ENCODE measurements around the gene OR2Z1.

OR2Z1 gene

DNA sequence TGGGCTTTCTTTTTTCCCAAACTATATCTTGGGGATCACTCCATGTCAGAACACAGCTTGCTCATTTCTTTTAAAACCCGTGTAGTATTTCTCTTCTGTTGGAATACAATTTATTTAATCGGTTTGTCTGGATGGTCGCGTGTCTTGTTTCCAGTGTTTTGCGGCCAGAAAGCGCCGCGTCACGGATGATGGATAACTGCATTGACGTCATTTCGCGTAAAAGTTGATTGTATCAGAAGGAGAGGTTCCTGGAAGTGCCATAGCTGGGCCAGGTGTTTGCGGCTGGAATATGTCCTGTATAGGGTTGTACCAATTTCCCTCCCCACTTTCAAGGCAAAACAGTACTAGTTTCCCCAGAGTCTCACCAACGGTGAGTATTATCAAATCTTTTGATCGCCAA is 32.5 kb upstream of the OR2Z1 start:
- Histone ChIP-seq H3K4me3 (ENCODE audit: extremely low read depth, insufficient read depth, low read length, poor library complexity, severe bottlenecking) (no peak overlapping the region), H3K4me1 (ENCODE audit: control insufficient read depth, insufficient read depth, low read length, poor library complexity, severe bottlenecking) (peaks cover 4% of the 10 kb centered on the region), H3K36me3 (ENCODE audit: control insufficient read depth, insufficient read depth, low read length) (no peaks in the 10 kb centered on the region), H3K9me3 (ENCODE audit: control insufficient read depth, low read length) (peaks cover 4% of the 10 kb centered on the region), H3K27ac (ENCODE audit: low read depth, low read length, severe bottlenecking) (no peak overlapping the region)
- 95 to 98% methylated on average over 8 to 14 of the region's 15 CpGs for WGBS, 2 experiments (ENCODE audit: insufficient coverage in 2 of 2)

DNA sequence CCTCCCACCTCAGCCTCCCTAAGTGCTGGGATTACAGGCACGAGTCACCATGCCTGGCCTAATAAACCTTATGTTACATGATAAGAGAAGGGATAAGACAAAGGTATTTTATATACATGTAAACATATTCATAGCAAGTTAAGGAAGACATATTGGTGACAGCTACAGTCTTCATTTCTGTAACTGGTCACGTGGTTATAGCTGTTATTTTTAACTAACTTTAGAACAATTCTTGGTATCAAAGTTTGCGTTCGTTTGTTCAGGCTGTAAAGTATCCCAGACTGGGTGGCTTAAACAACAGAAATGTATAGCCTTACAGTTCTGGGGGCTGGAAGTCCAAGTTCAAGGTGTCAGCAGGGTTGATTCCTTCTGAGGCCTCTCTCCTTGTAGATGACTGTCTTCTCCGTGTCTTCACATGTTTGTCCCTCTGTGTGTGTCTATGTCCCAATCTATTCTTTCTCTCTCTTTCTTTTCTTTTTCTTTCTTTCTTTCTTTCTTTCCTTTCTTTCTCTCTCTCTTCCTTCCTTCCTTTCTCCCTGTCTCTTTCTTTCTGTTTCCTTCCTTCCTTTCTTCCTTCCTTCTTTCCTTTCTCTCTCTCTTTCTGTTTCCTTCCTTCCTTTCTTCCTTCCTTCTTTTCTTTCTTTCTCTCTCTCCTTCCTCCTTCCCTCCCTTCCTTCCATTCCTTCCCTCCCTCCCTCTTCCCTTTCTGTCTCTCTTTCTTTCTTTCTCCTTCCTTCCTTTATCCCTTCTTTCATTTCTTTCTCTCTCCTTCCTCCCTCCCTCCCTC is 30.5 kb upstream of the OR2Z1 start:
- Histone ChIP-seq H3K4me1 (ENCODE audit: control insufficient read depth, insufficient read depth, low read length, poor library complexity, severe bottlenecking) (no peaks in the 10 kb centered on the region), H3K4me3 (ENCODE audit: extremely low read depth, insufficient read depth, low read length, poor library complexity, severe bottlenecking) (no peak overlapping the region), H3K36me3 (ENCODE audit: control insufficient read depth, insufficient read depth, low read length) (no peaks in the 10 kb centered on the region), H3K27ac (ENCODE audit: low read depth, low read length, severe bottlenecking) (no peak overlapping the region), H3K9me3 (ENCODE audit: control insufficient read depth, low read length) (peaks cover 4% of the 10 kb centered on the region)
- 29 to 89% methylated on average over 1 to 3 of the region's 5 CpGs for WGBS, 2 experiments (ENCODE audit: insufficient coverage in 2 of 2)

GRCh38 chr19:8695501-8695900 is 25.9 kb upstream of the OR2Z1 start:
- H3K9me3 ChIP-seq (ENCODE audit: control insufficient read depth, low read length): no peaks in the 10 kb centered on the region
- no peaks in the 10 kb centered on the region for H3K4me1 ChIP-seq (ENCODE audit: control insufficient read depth, insufficient read depth, low read length, poor library complexity, severe bottlenecking)
- no peak overlapping the region for H3K4me3 ChIP-seq (ENCODE audit: extremely low read depth, insufficient read depth, low read length, poor library complexity, severe bottlenecking)
- no peak overlapping the region for H3K27ac ChIP-seq (ENCODE audit: low read depth, low read length, severe bottlenecking)
- H3K36me3 ChIP-seq (ENCODE audit: control insufficient read depth, insufficient read depth, low read length): no peaks in the 10 kb centered on the region
- WGBS, 2 experiments (ENCODE audit: insufficient coverage in 2 of 2): 64 to 73% methylated on average over 4 to 6 of the region's 6 CpGs

- H3K4me3 ChIP-seq (ENCODE audit: extremely low read depth, insufficient read depth, low read length, poor library complexity, severe bottlenecking): no peak overlapping the region
- H3K9me3 ChIP-seq (ENCODE audit: control insufficient read depth, low read length): no peaks in the 10 kb centered on the region
- H3K4me1 ChIP-seq (ENCODE audit: control insufficient read depth, insufficient read depth, low read length, poor library complexity, severe bottlenecking): no peaks in the 10 kb centered on the region
- no peak overlapping the region for H3K27ac ChIP-seq (ENCODE audit: low read depth, low read length, severe bottlenecking)
- 71% methylated on average over 6 of the region's 6 CpGs for WGBS, 2 experiments (ENCODE audit: insufficient coverage in 2 of 2)
- H3K36me3 ChIP-seq (ENCODE audit: control insufficient read depth, insufficient read depth, low read length): no peaks in the 10 kb centered on the region
These were observed 25.5 kb upstream of the OR2Z1 start for GRCh38 chr19:8695911-8696310.

- Histone ChIP-seq H3K4me3 (ENCODE audit: extremely low read depth, insufficient read depth, low read length, poor library complexity, severe bottlenecking) (no peak overlapping the region), H3K27ac (ENCODE audit: low read depth, low read length, severe bottlenecking) (no peak overlapping the region), H3K4me1 (ENCODE audit: control insufficient read depth, insufficient read depth, low read length, poor library complexity, severe bottlenecking) (no peaks in the 10 kb centered on the region), H3K36me3 (ENCODE audit: control insufficient read depth, insufficient read depth, low read length) (no peaks in the 10 kb centered on the region), H3K9me3 (ENCODE audit: control insufficient read depth, low read length) (no peaks in the 10 kb centered on the region)
- 75% methylated on average over 1 of the region's 1 CpG for WGBS, 2 experiments (ENCODE audit: insufficient coverage in 2 of 2)
These were observed 24.4 kb upstream of the OR2Z1 start for GRCh38 chr19:8696993-8697392.

GRCh38 chr19:8697671-8698432 is 23.6 kb upstream of the OR2Z1 start:
- 73 to 75% methylated on average over 59 to 60 of the region's 60 CpGs for WGBS, 2 experiments (ENCODE audit: insufficient coverage in 2 of 2)
- H3K27ac ChIP-seq (ENCODE audit: low read depth, low read length, severe bottlenecking): no peak overlapping the region
- no peaks in the 10 kb centered on the region for H3K9me3 ChIP-seq (ENCODE audit: control insufficient read depth, low read length)
- no peaks in the 10 kb centered on the region for H3K4me1 ChIP-seq (ENCODE audit: control insufficient read depth, insufficient read depth, low read length, poor library complexity, severe bottlenecking)
- no peak overlapping the region for H3K4me3 ChIP-seq (ENCODE audit: extremely low read depth, insufficient read depth, low read length, poor library complexity, severe bottlenecking)
- H3K36me3 ChIP-seq (ENCODE audit: control insufficient read depth, insufficient read depth, low read length): no peaks in the 10 kb centered on the region

GRCh38 chr19:8698433-8699063 is 22.9 kb upstream of the OR2Z1 start, which contains the start of gene ACTL9:
ACTL9 (minus strand) TSS chr19:8698795; CDS start chr19:8698701, 94 bp downstream.
- H3K4me1 ChIP-seq (ENCODE audit: control insufficient read depth, insufficient read depth, low read length, poor library complexity, severe bottlenecking): no peaks in the 10 kb centered on the region
- no peak within 1 kb of the TSS for H3K4me3 ChIP-seq (ENCODE audit: extremely low read depth, insufficient read depth, low read length, poor library complexity, severe bottlenecking)
- H3K9me3 ChIP-seq (ENCODE audit: control insufficient read depth, low read length): no peaks in the 10 kb centered on the region
- WGBS, 2 experiments (ENCODE audit: insufficient coverage in 2 of 2): 75 to 77% methylated on average over 16 to 19 of the region's 23 CpGs
- H3K27ac ChIP-seq (ENCODE audit: low read depth, low read length, severe bottlenecking): no peak within 1 kb of the TSS
- H3K36me3 ChIP-seq (ENCODE audit: control insufficient read depth, insufficient read depth, low read length): no peaks in the 10 kb centered on the region

GRCh38 chr19:8699908-8700307 is 21.5 kb upstream of the OR2Z1 start:
- Histone ChIP-seq H3K4me3 (ENCODE audit: extremely low read depth, insufficient read depth, low read length, poor library complexity, severe bottlenecking) (no peak overlapping the region), H3K4me1 (ENCODE audit: control insufficient read depth, insufficient read depth, low read length, poor library complexity, severe bottlenecking) (no peaks in the 10 kb centered on the region), H3K27ac (ENCODE audit: low read depth, low read length, severe bottlenecking) (no peak overlapping the region), H3K36me3 (ENCODE audit: control insufficient read depth, insufficient read depth, low read length) (no peaks in the 10 kb centered on the region), H3K9me3 (ENCODE audit: control insufficient read depth, low read length) (no peaks in the 10 kb centered on the region)

DNA sequence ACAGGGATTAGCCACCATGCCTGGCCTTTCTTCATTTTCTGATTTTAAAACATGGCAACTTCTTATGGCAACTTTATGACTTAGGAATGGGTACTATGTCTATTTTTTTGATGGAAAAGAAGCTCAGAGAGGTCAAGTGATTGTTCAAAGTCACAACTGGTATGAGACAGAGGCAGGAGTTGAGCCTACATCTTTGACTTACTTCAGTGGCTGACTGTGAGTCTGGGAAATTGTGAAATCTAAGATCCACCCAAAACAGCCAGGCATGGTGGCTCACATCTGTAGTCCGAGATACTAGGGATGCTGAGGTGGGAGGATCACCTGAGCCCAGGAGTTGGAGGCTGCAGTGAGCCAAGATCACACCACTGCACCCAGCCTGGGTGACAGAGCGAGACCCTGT is 20.5 kb upstream of the OR2Z1 start:
- no peak overlapping the region for H3K27ac ChIP-seq (ENCODE audit: low read depth, low read length, severe bottlenecking)
- H3K4me1 ChIP-seq (ENCODE audit: control insufficient read depth, insufficient read depth, low read length, poor library complexity, severe bottlenecking): no peaks in the 10 kb centered on the region
- WGBS, 2 experiments (ENCODE audit: insufficient coverage in 2 of 2): 100% methylated on average over 2 of the region's 2 CpGs; no CpG with 5 or more reads in 1 of the 2 experiments
- no peak overlapping the region for H3K4me3 ChIP-seq (ENCODE audit: extremely low read depth, insufficient read depth, low read length, poor library complexity, severe bottlenecking)
- no peaks in the 10 kb centered on the region for H3K36me3 ChIP-seq (ENCODE audit: control insufficient read depth, insufficient read depth, low read length)
- H3K9me3 ChIP-seq (ENCODE audit: control insufficient read depth, low read length): no peaks in the 10 kb centered on the region

GRCh38 chr19:8702350-8702749 is 19.1 kb upstream of the OR2Z1 start:
- no peak overlapping the region for H3K27ac ChIP-seq (ENCODE audit: low read depth, low read length, severe bottlenecking)
- no peak overlapping the region for H3K4me3 ChIP-seq (ENCODE audit: extremely low read depth, insufficient read depth, low read length, poor library complexity, severe bottlenecking)
- 38% methylated on average over 1 of the region's 5 CpGs; no CpG with 5 or more reads in 1 of the 2 experiments for WGBS, 2 experiments (ENCODE audit: insufficient coverage in 2 of 2)
- H3K9me3 ChIP-seq (ENCODE audit: control insufficient read depth, low read length): no peaks in the 10 kb centered on the region
- no peaks in the 10 kb centered on the region for H3K4me1 ChIP-seq (ENCODE audit: control insufficient read depth, insufficient read depth, low read length, poor library complexity, severe bottlenecking)
- no peaks in the 10 kb centered on the region for H3K36me3 ChIP-seq (ENCODE audit: control insufficient read depth, insufficient read depth, low read length)

Measured in mesodermal cell (in vitro differentiated cells).